ENCODE results near the gene BCL3.

BCL3 gene

DNA sequence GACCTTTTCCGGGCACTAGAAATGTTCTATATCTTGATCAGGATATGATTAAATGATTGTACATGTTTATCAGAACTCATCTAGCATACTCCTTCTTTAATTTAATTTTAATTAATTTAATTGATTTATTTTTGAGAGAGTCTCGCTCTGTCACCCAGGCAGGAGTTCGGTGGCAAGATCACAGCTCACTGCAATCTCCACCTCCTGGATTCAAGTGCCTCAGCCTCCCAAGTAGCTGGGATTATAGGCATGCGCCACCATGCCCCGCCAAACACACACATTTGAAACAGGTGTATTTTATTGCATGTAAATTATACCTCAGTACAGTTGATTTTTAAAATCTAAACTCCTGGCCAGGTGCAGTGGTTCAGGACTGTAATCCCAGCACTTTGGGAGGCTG, 17.4 kb upstream of the BCL3 start:
- no peak overlapping the region for H3K27ac ChIP-seq
- H3K4me3 ChIP-seq (ENCODE audit: low read depth, low read length), result no peak overlapping the region
- no peaks in the 10 kb centered on the region for H3K27me3 ChIP-seq (ENCODE audit: insufficient read depth, low read depth, severe bottlenecking)
- H3K9me3 ChIP-seq (ENCODE audit: severe bottlenecking), result no peaks in the 10 kb centered on the region
- no peak for DNase-seq
- H3K36me3 ChIP-seq, result no peaks in the 10 kb centered on the region
- TF ChIP-seq CTCF (IDR thresholded peaks at IDR 0.05; ENCODE audit: low read depth, low read length), result no peak

DNA sequence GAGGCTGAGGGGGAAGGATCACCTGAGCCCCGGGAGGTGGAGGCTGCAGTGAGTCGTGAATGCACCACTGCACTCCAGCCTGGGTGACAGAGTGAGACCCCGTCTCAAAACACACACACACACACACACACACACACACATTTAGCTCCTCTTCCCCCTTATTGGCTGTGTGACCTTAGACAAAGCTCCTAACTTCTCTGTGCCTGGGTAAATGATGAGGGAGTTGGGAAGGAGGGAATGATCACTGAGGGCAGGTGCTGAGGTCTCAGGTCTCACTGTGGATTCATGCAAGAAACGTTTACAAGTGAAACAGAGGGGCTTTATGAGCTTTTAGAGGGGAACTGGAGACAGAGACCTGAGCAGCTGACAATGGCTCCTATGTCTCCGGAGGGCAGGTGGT, 16.9 kb upstream of the BCL3 start:
- Histone ChIP-seq H3K27ac (no peak overlapping the region), H3K27me3 (ENCODE audit: insufficient read depth, low read depth, severe bottlenecking) (no peaks in the 10 kb centered on the region), H3K9me3 (ENCODE audit: severe bottlenecking) (no peaks in the 10 kb centered on the region), H3K36me3 (no peaks in the 10 kb centered on the region), H3K4me3 (ENCODE audit: low read depth, low read length) (no peak overlapping the region)
- no peak for DNase-seq
- TF ChIP-seq CTCF (IDR thresholded peaks at IDR 0.05; ENCODE audit: low read depth, low read length), result no peak

DNA sequence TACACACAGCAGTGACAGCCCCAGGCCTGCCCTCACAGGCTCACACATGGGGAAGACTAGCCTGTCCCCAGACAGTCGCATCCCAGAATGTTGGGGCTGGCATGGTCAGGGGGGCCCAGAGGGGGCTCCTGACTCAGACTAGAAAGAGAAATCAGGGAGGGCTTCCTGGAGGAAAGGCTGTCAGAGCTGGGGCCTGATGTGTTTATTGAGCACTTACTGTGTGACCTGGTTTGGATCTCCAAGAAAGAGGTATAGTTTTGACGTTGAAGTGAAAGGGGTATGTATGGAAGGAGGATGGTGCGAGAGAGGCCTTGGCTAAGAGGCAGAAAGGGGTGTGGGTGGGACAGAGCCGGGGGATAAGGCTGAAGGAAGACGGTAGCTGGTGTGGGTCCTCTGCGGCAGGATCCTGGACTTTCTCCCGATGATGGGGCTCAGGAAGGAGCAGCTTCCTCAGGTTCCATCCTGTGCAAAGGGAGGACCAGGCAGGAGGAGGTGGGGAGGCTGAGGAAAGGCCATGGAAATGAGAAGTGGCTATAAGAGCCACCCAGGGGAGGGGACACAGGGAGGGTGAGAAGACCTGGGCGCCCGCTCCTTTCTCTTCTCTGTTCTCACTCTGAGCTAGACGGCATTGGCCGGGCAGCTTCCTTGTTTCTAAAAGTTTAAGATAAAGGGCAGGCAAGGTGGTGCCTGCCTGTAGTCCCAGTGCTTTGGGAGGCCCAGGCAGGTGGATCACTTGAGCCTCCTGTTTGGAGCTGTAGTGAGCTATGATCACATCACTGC, 16.1 kb upstream of the BCL3 start:
- no peak overlapping the region for H3K27ac ChIP-seq
- no peak overlapping the region for H3K4me3 ChIP-seq (ENCODE audit: low read depth, low read length)
- no peaks in the 10 kb centered on the region for H3K27me3 ChIP-seq (ENCODE audit: insufficient read depth, low read depth, severe bottlenecking)
- no peak for DNase-seq
- H3K36me3 ChIP-seq, result no peaks in the 10 kb centered on the region
- TF ChIP-seq CTCF (IDR thresholded peaks at IDR 0.05; ENCODE audit: low read depth, low read length), result no peak
- no peaks in the 10 kb centered on the region for H3K9me3 ChIP-seq (ENCODE audit: severe bottlenecking)

DNA sequence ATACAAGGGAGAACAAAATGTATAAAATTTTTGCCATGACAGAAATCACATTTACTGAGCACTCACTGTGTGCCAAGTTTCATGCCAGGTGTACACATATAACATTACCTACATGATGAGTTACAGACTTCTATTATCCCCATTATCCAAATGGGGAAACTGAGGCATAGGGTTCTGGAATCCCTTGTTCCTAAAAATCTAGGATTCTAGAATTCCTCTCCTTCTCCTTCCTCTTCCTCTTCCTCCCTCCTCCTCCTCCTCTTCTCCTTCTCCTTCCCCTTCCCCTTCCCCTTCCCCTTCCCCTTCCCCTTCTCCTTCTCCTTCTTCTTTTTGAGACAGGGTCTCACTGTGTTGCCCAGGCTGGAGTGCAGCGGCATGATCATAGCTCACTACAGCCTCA, 14.2 kb upstream of the BCL3 start:
- no peaks in the 10 kb centered on the region for H3K9me3 ChIP-seq (ENCODE audit: severe bottlenecking)
- no peaks in the 10 kb centered on the region for H3K27me3 ChIP-seq (ENCODE audit: insufficient read depth, low read depth, severe bottlenecking)
- TF ChIP-seq CTCF (IDR thresholded peaks at IDR 0.05; ENCODE audit: low read depth, low read length), result no peak
- no peak overlapping the region for H3K4me3 ChIP-seq (ENCODE audit: low read depth, low read length)
- DNase-seq, result no peak
- H3K27ac ChIP-seq, result no peak overlapping the region
- H3K36me3 ChIP-seq, result no peaks in the 10 kb centered on the region

- no peak for DNase-seq
- no peak for TF ChIP-seq CTCF (IDR thresholded peaks at IDR 0.05; ENCODE audit: low read depth, low read length)
- H3K9me3 ChIP-seq (ENCODE audit: severe bottlenecking), result no peaks in the 10 kb centered on the region
- no peak overlapping the region for H3K4me3 ChIP-seq (ENCODE audit: low read depth, low read length)
- no peaks in the 10 kb centered on the region for H3K27me3 ChIP-seq (ENCODE audit: insufficient read depth, low read depth, severe bottlenecking)
- no peak overlapping the region for H3K27ac ChIP-seq
- H3K36me3 ChIP-seq, result no peaks in the 10 kb centered on the region
Observed at GRCh38 chr19:44735011-44735410, 13.5 kb upstream of the BCL3 start.
